Spleen (tissue), 11 donors: ENCODE results near the gene HSDL1. TPM values are rescaled to one million over a fixed set of nuclear protein-coding genes. Genes with fewer than 3 reads are reported as not detected.

ENCODE experiments used
- DNase-seq: peaks from one replicate; pipeline ENCODE4 v3.0.0-alpha.2; 2020
- H3K27ac ChIP-seq, 8 donors: fragments of 200-600 bp; sonication (generic) in 7 of 8; 1 replicate in 4 of 8; 2 replicates in 4 of 8; pipeline versions ENCODE4 v1.5.0 to v1.8.0; 2016 to 2021; ENCODE audit warnings: inconsistent platforms in 4 of 8, mild to moderate bottlenecking in 4 of 8, moderate library complexity in 1 of 8
- H3K27me3 ChIP-seq, 7 donors: fragments of 200-600 bp; sonication (generic) in 6 of 7; replicated peaks in 1 of 7; 1 replicate in 4 of 7; 2 replicates in 3 of 7; pipeline versions ENCODE4 v1.5.0 to v1.8.0; 2016 to 2021; ENCODE audit warnings: inconsistent platforms in 3 of 7, mild to moderate bottlenecking in 1 of 7
- H3K36me3 ChIP-seq, 6 donors: fragments of 200-600 bp; sonication (generic) in 5 of 6; 1 replicate in 4 of 6; 2 replicates in 2 of 6; pipeline versions ENCODE4 v1.5.0 to v1.8.0; 2016 to 2021; ENCODE audit warnings: inconsistent platforms in 2 of 6
- H3K4me1 ChIP-seq, 6 donors: fragments of 200-600 bp; sonication (generic) in 5 of 6; 1 replicate in 3 of 6; 2 replicates in 3 of 6; pipeline versions ENCODE4 v1.5.0 to v1.8.0; 2016 to 2021; ENCODE audit warnings: inconsistent platforms in 3 of 6
- H3K4me3 ChIP-seq, 8 donors: fragments of 200-600 bp; sonication (generic) in 7 of 8; 1 replicate in 4 of 8; 2 replicates in 4 of 8; pipeline versions ENCODE4 v1.5.0 to v1.8.0; 2016 to 2021; ENCODE audit warnings: inconsistent platforms in 4 of 8, mild to moderate bottlenecking in 4 of 8, moderate library complexity in 2 of 8
- H3K9me3 ChIP-seq, 8 donors: fragments of 200-600 bp; sonication (generic) in 7 of 8; 1 replicate in 4 of 8; 2 replicates in 4 of 8; pipeline versions ENCODE4 v1.5.0 to v1.8.0; 2016 to 2021; ENCODE audit warnings: inconsistent platforms in 4 of 8
- CTCF ChIP-seq, 11 experiments: fragments of 200-600 bp in 7 of 11; fragments of 450-650 bp in 4 of 11; sonication (generic) in 4 of 11; IDR thresholded peaks in 8 of 11; conservative IDR thresholded peaks in 3 of 11; 1 replicate in 7 of 11; 2 replicates in 4 of 11; pipeline versions ENCODE4 v1.4.0 to v1.8.0; 2016 to 2021; ENCODE audit warnings: antibody characterized with exemption in 11 of 11, inconsistent platforms in 4 of 11, mild to moderate bottlenecking in 1 of 11
- POLR2A ChIP-seq, 3 donors: fragments of 450-650 bp; IDR thresholded peaks; one replicate each; pipeline ENCODE4 v1.5.1; 2017; ENCODE audit warnings: antibody characterized with exemption in 3 of 3, mild to moderate bottlenecking in 1 of 3
- POLR2AphosphoS5 ChIP-seq, 3 donors: sonication (generic); formaldehyde crosslinking; IDR thresholded peaks; one replicate each; pipeline ENCODE4 v1.5.1; 2017; ENCODE audit warnings: antibody characterized with exemption in 3 of 3
- WGBS, 5 donors: extraction: QIAGEN DNeasy Blood & Tissue Kit in 3 of 5; methylation state at CpG; one replicate each; pipeline versions ENCODE4 v1.1.5 to v1.1.7; 2013 to 2018; 5-methylcytosine and 5-hydroxymethylcytosine counted together
- intact Hi-C: fragments of 100-400 bp; cut with DNase I; formaldehyde crosslinking; loops from one replicate; pipeline ENCODE4 v1.15.0; 2023; ENCODE audit warnings: low total_unique reads
- polyA plus RNA-seq, 3 donors: library from polyadenylated mRNA; stranded (reverse); fragments of 200-250 nt; gene quantifications; one replicate each; pipeline ENCODE4 v1.2.1, GENCODE V29; 2013
- total RNA-seq, 7 donors: library from RNA; depleted of rRNA in 3 of 7; stranded (reverse); fragments of >200 nt in 3 of 7; fragmentation: NEBNext Ultra II Directional in 4 of 7; extraction: Animal tissue kit (Norgen Biotek cat#: 25700) in 4 of 7; gene quantifications; one replicate each; pipeline versions ENCODE4 v1.1.0 to v1.2.1, GENCODE V29; 2016 to 2021
- donor health status: healthy with polysubstance abuse.
- donor health status: DM: no; HTN: no; CAD: no; lungs with moderate emphysema.
- donor health status: DM: no; HTN: no; CAD: no.
- donor health status: Bipolar disorder and iron deficiency.
- donor health status: healthy.
- donor health status: DM: no; HTN: no; CAD: no.
- donor health status: DM: yes; HTN: yes; CAD: no.

HSDL1 gene
- total and polyA plus RNA-seq, 10 donors: 10.1 to 29.0 (median 20.0) TPM

- H3K27ac ChIP-seq: peak overlapping the region in 5 of 8 donors; percentile 38 to 84 (median 75)
- intact Hi-C loops: loop anchor here (10.0 kb wide), 2 partner anchors 94 to 224 kb away; partner anchors contain the start of gene OSGIN1
- H3K9me3 ChIP-seq: no peaks in the 10 kb centered on the region
- TF ChIP-seq CTCF (IDR thresholded peaks at IDR 0.05 in 8 of 11, conservative IDR thresholded peaks at IDR 0.05 in 3 of 11) (no peak), POLR2AphosphoS5 (IDR thresholded peaks at IDR 0.05) (peak in 2 of 3 donors; percentile 61 to 73), POLR2A (IDR thresholded peaks at IDR 0.05) (no peak)
- peak; percentile 80 for DNase-seq
- H3K36me3 ChIP-seq: peaks cover 0 to 71% (median 56%) of the 10 kb centered on the region in 6 donors
- WGBS, 5 donors: 84 to 92% (median 85%) methylated on average over 16 to 28 of the region's 28 CpGs
- H3K4me1 ChIP-seq: peaks cover 22 to 94% (median 60%) of the 10 kb centered on the region in 6 donors
- H3K4me3 ChIP-seq: no peak overlapping the region
- H3K27me3 ChIP-seq: no peaks in the 10 kb centered on the region
These were observed 34.1 kb upstream of the HSDL1 start for GRCh38 chr16:84178892-84179611.

- Histone ChIP-seq H3K9me3 (no peaks in the 10 kb centered on the region), H3K27me3 (no peaks in the 10 kb centered on the region), H3K27ac (peak overlapping the region in 4 of 8 donors; percentile 75 to 84 (median 82)), H3K4me1 (peaks cover 22 to 86% (median 53%) of the 10 kb centered on the region in 6 donors), H3K36me3 (peaks cover 0 to 63% (median 54%) of the 10 kb centered on the region in 6 donors), H3K4me3 (no peak overlapping the region)
- TF ChIP-seq POLR2A (IDR thresholded peaks at IDR 0.05) (no peak), CTCF (IDR thresholded peaks at IDR 0.05 in 8 of 11, conservative IDR thresholded peaks at IDR 0.05 in 3 of 11) (no peak), POLR2AphosphoS5 (IDR thresholded peaks at IDR 0.05) (no peak)
- intact Hi-C loops: loop anchor here (10.0 kb wide), 2 partner anchors 93 to 223 kb away; partner anchors contain the start of gene OSGIN1
- 86 to 90% (median 88%) methylated on average over 13 to 15 of the region's 15 CpGs for WGBS, 5 donors
- DNase-seq: no peak
These were observed 33.3 kb upstream of the HSDL1 start for GRCh38 chr16:84178146-84178765.

GRCh38 chr16:84177741-84178073 is 32.7 kb upstream of the HSDL1 start:
- Histone ChIP-seq H3K9me3 (no peaks in the 10 kb centered on the region), H3K36me3 (peaks cover 0 to 58% (median 49%) of the 10 kb centered on the region in 6 donors), H3K27me3 (no peaks in the 10 kb centered on the region), H3K4me3 (no peak overlapping the region), H3K4me1 (peaks cover 22 to 81% (median 49%) of the 10 kb centered on the region in 6 donors), H3K27ac (peak overlapping the region in 7 of 8 donors; percentile 26 to 84 (median 75))
- WGBS, 5 donors: 68 to 83% (median 77%) methylated on average over 8 to 9 of the region's 9 CpGs
- TF ChIP-seq CTCF (IDR thresholded peaks at IDR 0.05 in 8 of 11, conservative IDR thresholded peaks at IDR 0.05 in 3 of 11) (no peak), POLR2A (IDR thresholded peaks at IDR 0.05) (no peak), POLR2AphosphoS5 (IDR thresholded peaks at IDR 0.05) (no peak)
- intact Hi-C loops: loop anchor here (10.0 kb wide), 2 partner anchors 93 to 223 kb away; partner anchors contain the start of gene OSGIN1
- DNase-seq: no peak
